ENCODE results near the gene TSPAN9.

- TF ChIP-seq ELK1 (IDR thresholded peaks at IDR 0.05; ENCODE audit: low read depth, low read length), result no peak
- TF ChIP-seq RFX5 (IDR thresholded peaks at IDR 0.05), result no peak
- no peak for TF ChIP-seq PBX3 (IDR thresholded peaks at IDR 0.05)
- TF ChIP-seq CTCF (IDR thresholded peaks at IDR 0.05), result no peak
- TF ChIP-seq ESRRA (IDR thresholded peaks at IDR 0.05; ENCODE audit: borderline replicate concordance, low read length), result no peak
Observed at GRCh38 chr12:3113671-3114325, 36.6 kb downstream of the TSPAN9 start.
